ENCODE data around the gene PHF20. TPM values are rescaled to one million over a fixed set of nuclear protein-coding genes. Genes with fewer than 3 reads are reported as not detected.

The PHF20 gene
- total and polyA plus RNA-seq, 2 experiments from 2014 or later: 23.3 to 35.4 TPM

- in situ Hi-C loops (cut with MboI): no loop called here
- Histone ChIP-seq H3K36me3 (ENCODE audit: low read depth) (no peaks in the 10 kb centered on the region), H3K27ac (no peak overlapping the region), H3K9me3 (ENCODE audit: low read depth) (no peaks in the 10 kb centered on the region), H2AFZ (no peak overlapping the region), H3K4me1 (ENCODE audit: insufficient read depth) (peaks cover 13% of the 10 kb centered on the region), H3F3A (ENCODE audit: insufficient read depth) (peaks cover 20% of the 10 kb centered on the region), H3K27me3 (replicated peaks; ENCODE audit: insufficient read depth) (no peaks in the 10 kb centered on the region), H3K79me2 (ENCODE audit: insufficient read depth) (peaks cover 80% of the 10 kb centered on the region), H3K4me3 (no peak overlapping the region), H3K9ac (no peak overlapping the region), H4K20me1 (ENCODE audit: insufficient read depth) (no peaks in the 10 kb centered on the region), H3K4me2 (ENCODE audit: unreplicated experiment) (no peak overlapping the region), H3K9me2 (ENCODE audit: insufficient read depth) (no peaks in the 10 kb centered on the region)
- whole genome bisulfite sequencing, 2 experiments (ENCODE audit: low coverage in 1 of 2, low lambda C conversion rate in 2 of 2, missing lambda C conversion rate in 2 of 2): 95 to 97% methylated on average over 4 of the region's 4 CpGs
- no peak for TF ChIP-seq EZH2phosphoT487 (IDR thresholded peaks at IDR 0.05; ENCODE audit: insufficient read depth, low read depth)
- TF ChIP-seq EZH2 (IDR thresholded peaks at IDR 0.05; ENCODE audit: insufficient read depth, poor library complexity, severe bottlenecking): no peak
- no peak for DNase-seq
Measured at GRCh38 chr20:35788796-35789195, 17.0 kb downstream of the PHF20 start.

- H3K27ac ChIP-seq: peak overlapping the region; percentile 85; the same call in 1 of the 2 replicates
- WGBS, 2 experiments (ENCODE audit: low coverage in 1 of 2, low lambda C conversion rate in 2 of 2, missing lambda C conversion rate in 2 of 2): 98 to 99% methylated on average over 5 of the region's 5 CpGs
Measured at GRCh38 chr20:35791097-35791496, 19.3 kb downstream of the PHF20 start.

DNA sequence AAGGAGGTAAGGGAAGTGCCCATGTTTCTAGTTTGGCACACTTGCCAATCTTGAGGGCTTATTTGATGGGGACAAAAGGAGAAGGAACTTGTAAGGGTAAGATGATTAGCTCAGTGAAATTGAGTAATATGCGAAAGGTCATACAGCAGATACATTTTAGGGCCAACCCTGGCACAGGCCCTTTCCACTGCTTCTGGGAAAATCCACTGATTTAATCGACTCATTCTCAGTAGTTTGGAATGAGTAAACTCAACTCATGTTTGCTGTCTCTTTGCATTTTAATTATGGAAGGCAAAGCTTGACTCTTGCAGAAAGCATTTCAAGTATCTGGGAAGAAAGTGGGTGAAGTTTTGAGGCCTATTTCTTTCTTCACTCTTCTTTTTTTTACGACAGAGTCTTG, 20.0 kb downstream of the PHF20 start:
- Histone ChIP-seq H3K79me2 (ENCODE audit: insufficient read depth) (peaks cover 80% of the 10 kb centered on the region), H3K27ac (peak overlapping the region; percentile 85), H2AFZ (no peak overlapping the region), H4K20me1 (ENCODE audit: insufficient read depth) (no peaks in the 10 kb centered on the region), H3K27me3 (replicated peaks; ENCODE audit: insufficient read depth) (no peaks in the 10 kb centered on the region), H3K9ac (peak overlapping the region; percentile 43), H3K9me2 (ENCODE audit: insufficient read depth) (no peaks in the 10 kb centered on the region), H3K9me3 (ENCODE audit: low read depth) (no peaks in the 10 kb centered on the region), H3K4me2 (ENCODE audit: unreplicated experiment) (peak overlapping the region; percentile 57), H3K4me1 (ENCODE audit: insufficient read depth) (peaks cover 13% of the 10 kb centered on the region), H3F3A (ENCODE audit: insufficient read depth) (peaks cover 20% of the 10 kb centered on the region), H3K36me3 (ENCODE audit: low read depth) (no peaks in the 10 kb centered on the region), H3K4me3 (no peak overlapping the region)
- WGBS, 2 experiments (ENCODE audit: low coverage in 1 of 2, low lambda C conversion rate in 2 of 2, missing lambda C conversion rate in 2 of 2): 7 to 8% methylated on average over 3 of the region's 3 CpGs
- DNase-seq: peak; percentile 94
- in situ Hi-C loops (cut with MboI): no loop called here
- no peak for TF ChIP-seq EZH2phosphoT487 (IDR thresholded peaks at IDR 0.05; ENCODE audit: insufficient read depth, low read depth)
- no peak for TF ChIP-seq EZH2 (IDR thresholded peaks at IDR 0.05; ENCODE audit: insufficient read depth, poor library complexity, severe bottlenecking)

More at GRCh38 chr20:35791097-35791496, 19.3 kb downstream of the PHF20 start:
- Histone ChIP-seq H3K4me2 (ENCODE audit: unreplicated experiment) (no peak overlapping the region), H3K4me1 (ENCODE audit: insufficient read depth) (peaks cover 13% of the 10 kb centered on the region), H3K9ac (no peak overlapping the region), H3F3A (ENCODE audit: insufficient read depth) (peaks cover 20% of the 10 kb centered on the region), H3K9me3 (ENCODE audit: low read depth) (no peaks in the 10 kb centered on the region), H2AFZ (no peak overlapping the region), H3K79me2 (ENCODE audit: insufficient read depth) (peaks cover 80% of the 10 kb centered on the region), H4K20me1 (ENCODE audit: insufficient read depth) (no peaks in the 10 kb centered on the region), H3K36me3 (ENCODE audit: low read depth) (no peaks in the 10 kb centered on the region), H3K27me3 (replicated peaks; ENCODE audit: insufficient read depth) (no peaks in the 10 kb centered on the region), H3K4me3 (no peak overlapping the region), H3K9me2 (ENCODE audit: insufficient read depth) (no peaks in the 10 kb centered on the region)
- DNase-seq: no peak
- in situ Hi-C loops (cut with MboI): no loop called here
- no peak for TF ChIP-seq EZH2 (IDR thresholded peaks at IDR 0.05; ENCODE audit: insufficient read depth, poor library complexity, severe bottlenecking)
- TF ChIP-seq EZH2phosphoT487 (IDR thresholded peaks at IDR 0.05; ENCODE audit: insufficient read depth, low read depth): no peak

GRCh38 chr20:35792740-35793139, 20.9 kb downstream of the PHF20 start:
- no peaks in the 10 kb centered on the region for H3K36me3 ChIP-seq (ENCODE audit: low read depth)
- H3F3A ChIP-seq (ENCODE audit: insufficient read depth): peaks cover 20% of the 10 kb centered on the region
- 95 to 96% methylated on average over 4 of the region's 4 CpGs for WGBS, 2 experiments (ENCODE audit: low coverage in 1 of 2, low lambda C conversion rate in 2 of 2, missing lambda C conversion rate in 2 of 2)
- H4K20me1 ChIP-seq (ENCODE audit: insufficient read depth): no peaks in the 10 kb centered on the region
- no peak overlapping the region for H3K4me3 ChIP-seq
- no peak overlapping the region for H2AFZ ChIP-seq
- no peak for DNase-seq
- peaks cover 13% of the 10 kb centered on the region for H3K4me1 ChIP-seq (ENCODE audit: insufficient read depth)
- H3K4me2 ChIP-seq (ENCODE audit: unreplicated experiment): peak overlapping the region; percentile 46
- in situ Hi-C loops (cut with MboI): no loop called here
- TF ChIP-seq EZH2 (IDR thresholded peaks at IDR 0.05; ENCODE audit: insufficient read depth, poor library complexity, severe bottlenecking) (no peak), EZH2phosphoT487 (IDR thresholded peaks at IDR 0.05; ENCODE audit: insufficient read depth, low read depth) (no peak)
- H3K27me3 ChIP-seq (replicated peaks; ENCODE audit: insufficient read depth): no peaks in the 10 kb centered on the region
- H3K9ac ChIP-seq: no peak overlapping the region
- H3K27ac ChIP-seq: peak overlapping the region; percentile 85
- peaks cover 80% of the 10 kb centered on the region for H3K79me2 ChIP-seq (ENCODE audit: insufficient read depth)
- H3K9me2 ChIP-seq (ENCODE audit: insufficient read depth): no peaks in the 10 kb centered on the region
- no peaks in the 10 kb centered on the region for H3K9me3 ChIP-seq (ENCODE audit: low read depth)

DNA sequence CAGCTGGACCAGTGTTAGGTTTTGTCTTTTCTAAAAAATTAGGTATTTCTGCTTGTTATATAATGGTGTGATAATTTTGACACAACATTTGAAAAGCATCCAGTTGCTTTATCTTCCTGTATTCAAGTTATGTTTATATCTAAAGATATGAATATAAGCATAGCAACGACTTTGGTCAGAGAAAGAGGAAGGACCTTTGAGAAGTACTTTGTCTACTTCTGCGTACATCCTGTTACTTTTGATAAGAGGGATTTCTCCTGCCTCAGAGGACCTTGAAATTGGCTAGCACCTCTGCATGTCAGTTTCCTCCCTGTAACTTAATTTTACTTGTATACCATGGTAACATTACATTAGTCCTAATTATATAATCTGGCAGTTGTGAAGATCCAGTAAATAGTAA, 24.8 kb downstream of the PHF20 start:
- Histone ChIP-seq H2AFZ (no peak overlapping the region), H3K9ac (no peak overlapping the region), H3K79me2 (ENCODE audit: insufficient read depth) (peaks cover 88% of the 10 kb centered on the region), H3K27ac (no peak overlapping the region), H3K4me2 (ENCODE audit: unreplicated experiment) (no peak overlapping the region), H3K9me2 (ENCODE audit: insufficient read depth) (no peaks in the 10 kb centered on the region), H3K36me3 (ENCODE audit: low read depth) (0 out of 2 replicates have a peak, but pooled peaks cover 6% of the 10 kb centered on the region), H3K27me3 (replicated peaks; ENCODE audit: insufficient read depth) (no peaks in the 10 kb centered on the region), H3K9me3 (ENCODE audit: low read depth) (no peaks in the 10 kb centered on the region), H4K20me1 (ENCODE audit: insufficient read depth) (no peaks in the 10 kb centered on the region), H3K4me3 (no peak overlapping the region), H3K4me1 (ENCODE audit: insufficient read depth) (peaks cover 11% of the 10 kb centered on the region), H3F3A (ENCODE audit: insufficient read depth) (peaks cover 13% of the 10 kb centered on the region)
- 79 to 85% methylated on average over 2 of the region's 2 CpGs for WGBS, 2 experiments (ENCODE audit: low coverage in 1 of 2, low lambda C conversion rate in 2 of 2, missing lambda C conversion rate in 2 of 2)
- TF ChIP-seq EZH2 (IDR thresholded peaks at IDR 0.05; ENCODE audit: insufficient read depth, poor library complexity, severe bottlenecking): no peak
- TF ChIP-seq EZH2phosphoT487 (IDR thresholded peaks at IDR 0.05; ENCODE audit: insufficient read depth, low read depth): no peak
- DNase-seq: no peak
- in situ Hi-C loops (cut with MboI): no loop called here
